Measurements from ENCODE around the gene FXYD2.
A peak's percentile ranks its signal among the peaks of the same experiment; 100 is the strongest.

The FXYD2 gene

DNA sequence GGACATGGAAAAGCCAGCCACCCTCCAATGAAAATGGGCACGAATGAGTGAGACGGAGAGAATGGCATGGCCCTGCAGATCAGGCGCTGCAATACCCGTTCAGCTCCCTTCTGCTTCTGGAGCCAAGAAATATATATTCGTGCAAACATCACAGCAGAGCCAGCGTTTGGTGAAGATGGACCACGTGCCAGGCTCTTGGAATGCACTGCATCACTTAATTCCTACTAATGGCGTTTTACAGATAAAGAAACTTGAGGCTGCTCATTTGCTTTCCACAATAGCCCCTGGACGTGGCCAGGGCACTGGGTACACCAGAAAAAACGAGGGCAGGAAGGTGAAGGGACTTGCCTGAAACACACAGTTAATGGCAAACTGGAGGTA, 1.6 kb upstream of the FXYD2 start:
- no peaks in the 10 kb centered on the region for H3K27me3 Mint-ChIP-seq (ENCODE audit: low read depth)
- no peaks in the 10 kb centered on the region for H3K36me3 Mint-ChIP-seq (ENCODE audit: low read depth)
- DNase-seq (ENCODE audit: low spot score): no peak
- no peak overlapping the region for H3K4me3 Mint-ChIP-seq
- no peaks in the 10 kb centered on the region for H3K9me3 Mint-ChIP-seq
- peak overlapping the region; percentile 26 for H3K27ac Mint-ChIP-seq
- H3K4me1 Mint-ChIP-seq (ENCODE audit: low read depth): peaks cover 28% of the 10 kb centered on the region

DNA sequence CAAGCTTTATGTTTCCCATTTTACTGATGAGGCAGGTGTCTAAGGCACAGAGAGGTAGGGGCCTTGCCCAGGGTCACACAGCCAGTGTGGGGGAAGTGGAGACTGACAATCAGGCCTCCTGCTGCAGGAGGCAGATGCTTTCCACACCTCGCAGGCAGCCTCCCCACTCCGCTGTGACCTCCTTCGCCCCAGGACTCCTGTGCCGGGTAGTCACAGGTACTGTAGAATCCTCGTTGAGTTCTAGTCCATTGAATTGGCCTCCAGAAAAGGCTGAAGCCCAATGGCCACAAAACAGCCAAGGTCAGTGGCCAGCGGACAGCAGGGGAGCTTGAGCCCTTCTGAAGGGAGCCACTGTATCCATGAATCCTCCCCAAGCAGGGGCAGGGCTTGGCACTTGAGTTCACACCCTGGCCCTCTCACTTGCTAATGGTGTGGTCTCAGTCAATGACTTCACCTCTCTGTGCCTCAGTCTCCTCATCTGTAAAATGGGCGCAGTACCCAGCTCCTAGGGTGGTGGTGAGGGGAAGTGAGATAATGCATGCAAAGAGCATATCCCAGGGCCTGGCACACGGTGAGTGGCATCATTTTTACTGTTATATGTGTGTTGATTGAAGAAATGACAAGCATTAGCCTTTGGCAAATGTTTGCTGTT, 1.1 kb upstream of the FXYD2 start:
- no peak for DNase-seq (ENCODE audit: low spot score)
- H3K4me3 Mint-ChIP-seq: no peak overlapping the region
- H3K9me3 Mint-ChIP-seq: no peaks in the 10 kb centered on the region
- H3K4me1 Mint-ChIP-seq (ENCODE audit: low read depth): peaks cover 23% of the 10 kb centered on the region
- H3K27ac Mint-ChIP-seq: peak overlapping the region; percentile 26
- H3K27me3 Mint-ChIP-seq (ENCODE audit: low read depth): no peaks in the 10 kb centered on the region
- H3K36me3 Mint-ChIP-seq (ENCODE audit: low read depth): no peaks in the 10 kb centered on the region

DNA sequence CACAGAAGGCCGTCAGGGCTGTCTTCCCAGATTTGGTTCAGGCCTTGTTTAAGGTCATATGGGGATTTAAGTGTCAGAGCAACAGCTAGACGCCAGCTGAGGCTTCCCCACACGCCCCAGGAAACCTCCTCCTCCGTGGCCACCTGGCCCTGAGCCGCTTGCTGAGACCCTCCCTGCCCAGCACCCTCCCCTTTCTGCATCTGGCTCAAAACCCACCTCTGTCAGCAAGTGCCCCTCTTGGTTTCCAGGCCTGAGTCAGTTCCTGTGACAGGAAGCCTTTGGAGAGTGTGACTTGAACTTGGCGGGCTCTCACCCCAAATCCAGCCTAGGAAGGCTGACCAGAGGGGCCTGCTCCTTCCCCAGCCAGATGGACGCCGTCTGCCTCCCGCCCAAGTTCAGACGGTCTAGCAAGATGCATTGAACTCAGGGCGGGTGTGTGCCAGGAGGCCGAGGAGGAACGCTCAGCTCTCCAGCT, 561 bp downstream of the FXYD2 start:
- Mint-ChIP-seq H3K4me1 (ENCODE audit: low read depth) (peaks cover 21% of the 10 kb centered on the region), H3K9me3 (no peaks in the 10 kb centered on the region), H3K36me3 (ENCODE audit: low read depth) (no peaks in the 10 kb centered on the region), H3K27ac (no peak overlapping the region), H3K27me3 (ENCODE audit: low read depth) (no peaks in the 10 kb centered on the region), H3K4me3 (no peak overlapping the region)
- DNase-seq (ENCODE audit: low spot score): no peak

DNA sequence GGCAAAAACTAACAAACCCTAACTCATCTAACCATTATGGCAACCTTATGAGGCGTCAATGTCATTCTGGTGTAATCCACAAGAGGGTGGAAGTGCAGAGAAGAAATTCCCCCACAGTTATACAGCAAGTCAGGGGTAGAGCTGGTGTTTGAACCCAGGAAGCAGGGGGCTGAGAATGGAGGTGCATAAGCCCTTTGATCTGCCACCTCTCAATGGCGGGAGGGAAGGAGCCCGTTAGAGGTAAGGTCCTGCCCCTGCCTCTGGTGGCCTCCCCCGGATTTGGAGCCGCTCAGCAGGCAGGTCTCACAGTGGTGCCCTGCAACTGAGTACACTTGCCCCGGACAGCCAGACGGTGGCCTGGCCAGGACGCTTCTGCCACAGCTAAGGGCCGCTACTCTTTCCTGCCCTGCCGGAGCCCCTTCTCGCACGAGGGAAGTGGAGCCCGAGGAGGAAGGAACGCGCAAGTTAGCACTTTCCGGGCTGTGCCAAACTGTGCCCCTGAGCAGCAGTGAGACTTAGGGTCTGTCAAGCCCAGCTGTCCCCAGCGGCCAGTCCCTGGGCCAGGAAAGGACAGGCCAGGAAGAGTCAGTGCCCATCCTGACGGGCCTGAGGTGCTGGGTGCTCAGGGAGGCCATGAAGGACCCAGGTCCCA, 1.1 kb downstream of the FXYD2 start:
- H3K27me3 Mint-ChIP-seq (ENCODE audit: low read depth): no peaks in the 10 kb centered on the region
- H3K4me3 Mint-ChIP-seq: no peak overlapping the region
- no peaks in the 10 kb centered on the region for H3K36me3 Mint-ChIP-seq (ENCODE audit: low read depth)
- no peaks in the 10 kb centered on the region for H3K9me3 Mint-ChIP-seq
- no peak for DNase-seq (ENCODE audit: low spot score)
- peaks cover 20% of the 10 kb centered on the region for H3K4me1 Mint-ChIP-seq (ENCODE audit: low read depth)
- no peak overlapping the region for H3K27ac Mint-ChIP-seq

DNA sequence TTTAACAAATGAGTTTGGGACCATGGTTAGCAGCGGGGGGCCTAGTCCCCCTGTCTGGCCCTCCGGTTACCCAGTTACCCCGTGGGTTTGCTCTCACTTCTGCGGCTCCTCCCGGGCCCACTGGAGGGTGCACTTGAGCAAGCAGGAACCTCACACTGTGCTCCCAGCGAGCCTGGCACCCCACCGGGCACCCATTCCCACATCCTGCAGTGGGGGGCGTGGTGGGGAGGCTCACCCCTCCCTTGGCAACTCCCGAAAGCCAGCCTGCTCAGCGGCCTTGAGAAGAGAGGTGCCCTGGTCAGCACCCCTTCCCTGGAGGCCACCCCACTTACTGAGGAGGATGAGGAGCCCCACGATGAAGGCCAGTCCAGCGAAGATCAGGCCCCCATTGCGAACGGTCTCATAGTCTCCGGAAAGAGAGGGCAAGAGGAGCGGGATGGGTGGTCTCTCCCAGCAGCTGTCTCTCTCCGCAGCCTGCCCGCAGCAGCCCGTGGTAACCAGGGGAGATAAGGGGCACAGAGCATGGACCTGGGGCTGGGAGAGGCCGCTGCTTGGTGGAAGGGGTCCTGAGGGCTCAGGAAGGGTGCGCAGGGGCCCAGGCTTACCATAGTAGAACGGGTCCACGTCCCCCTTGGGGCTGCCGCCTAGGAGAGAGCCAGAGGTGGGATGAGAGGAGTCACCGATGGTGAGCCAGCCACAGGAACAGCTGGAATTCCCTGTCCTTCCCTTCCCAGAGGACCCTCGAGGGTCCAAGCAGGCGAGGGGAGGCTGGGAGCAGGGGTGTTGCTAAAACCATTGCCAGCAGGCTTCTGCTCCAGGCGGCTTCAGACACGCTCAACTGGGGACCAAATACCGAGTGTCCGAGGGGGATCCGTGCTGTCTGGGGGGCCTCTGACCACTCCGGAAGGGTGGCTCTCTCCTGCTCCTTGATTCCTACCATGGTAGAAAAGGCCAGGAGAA, 2.2 kb downstream of the FXYD2 start:
- no peak overlapping the region for H3K4me3 Mint-ChIP-seq
- H3K27me3 Mint-ChIP-seq (ENCODE audit: low read depth): no peaks in the 10 kb centered on the region
- H3K36me3 Mint-ChIP-seq (ENCODE audit: low read depth): no peaks in the 10 kb centered on the region
- no peaks in the 10 kb centered on the region for H3K9me3 Mint-ChIP-seq
- no peak for DNase-seq (ENCODE audit: low spot score)
- peaks cover 25% of the 10 kb centered on the region for H3K4me1 Mint-ChIP-seq (ENCODE audit: low read depth)
- H3K27ac Mint-ChIP-seq: no peak overlapping the region

DNA sequence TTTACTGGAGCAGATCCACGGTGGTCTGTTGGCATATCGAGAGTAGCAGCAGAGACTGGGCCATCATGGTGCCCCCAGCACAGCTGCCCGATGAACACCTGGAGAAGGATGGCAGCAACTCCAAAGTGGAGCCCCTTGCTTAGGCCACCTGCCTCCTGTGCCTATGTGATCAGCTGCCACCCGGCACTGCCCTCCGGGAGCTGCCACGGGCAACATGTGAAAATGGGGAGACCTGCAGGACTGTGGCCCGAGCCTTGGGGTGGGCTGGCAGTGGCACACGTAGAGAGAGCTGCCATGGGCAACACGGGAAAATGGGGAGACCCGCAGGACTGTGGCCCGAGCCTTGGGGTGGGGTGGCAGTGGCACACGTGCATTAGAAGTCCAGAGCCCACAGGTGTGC, 3.1 kb downstream of the FXYD2 start:
- Mint-ChIP-seq H3K9me3 (no peaks in the 10 kb centered on the region), H3K36me3 (ENCODE audit: low read depth) (no peaks in the 10 kb centered on the region), H3K27me3 (ENCODE audit: low read depth) (no peaks in the 10 kb centered on the region), H3K4me1 (ENCODE audit: low read depth) (peaks cover 29% of the 10 kb centered on the region), H3K27ac (no peak overlapping the region), H3K4me3 (no peak overlapping the region)
- no peak for DNase-seq (ENCODE audit: low spot score)

DNA sequence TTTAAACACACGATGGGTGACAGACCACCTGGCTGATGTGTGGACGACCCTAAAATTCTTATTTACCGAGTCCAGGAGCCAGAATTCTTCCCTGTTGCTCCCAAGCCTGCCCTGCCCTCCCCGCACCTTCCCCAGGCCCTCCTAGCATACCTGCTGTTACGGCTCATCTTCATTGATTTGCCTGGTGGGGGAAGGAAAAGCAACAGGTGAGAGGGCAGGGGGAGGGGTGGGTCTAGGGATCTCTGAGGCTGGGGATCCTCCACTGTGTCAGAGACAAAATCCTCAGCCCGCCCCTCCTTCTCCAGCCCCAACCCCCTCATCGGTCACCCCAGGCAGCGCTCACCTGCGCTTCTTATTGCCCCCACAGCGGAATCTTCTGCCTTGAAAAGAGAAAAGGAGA, 4.0 kb downstream of the FXYD2 start:
- Mint-ChIP-seq H3K4me1 (ENCODE audit: low read depth) (peaks cover 36% of the 10 kb centered on the region), H3K4me3 (no peak overlapping the region), H3K36me3 (ENCODE audit: low read depth) (no peaks in the 10 kb centered on the region), H3K27me3 (ENCODE audit: low read depth) (no peaks in the 10 kb centered on the region), H3K9me3 (no peaks in the 10 kb centered on the region), H3K27ac (no peak overlapping the region)
- no peak for DNase-seq (ENCODE audit: low spot score)

DNA sequence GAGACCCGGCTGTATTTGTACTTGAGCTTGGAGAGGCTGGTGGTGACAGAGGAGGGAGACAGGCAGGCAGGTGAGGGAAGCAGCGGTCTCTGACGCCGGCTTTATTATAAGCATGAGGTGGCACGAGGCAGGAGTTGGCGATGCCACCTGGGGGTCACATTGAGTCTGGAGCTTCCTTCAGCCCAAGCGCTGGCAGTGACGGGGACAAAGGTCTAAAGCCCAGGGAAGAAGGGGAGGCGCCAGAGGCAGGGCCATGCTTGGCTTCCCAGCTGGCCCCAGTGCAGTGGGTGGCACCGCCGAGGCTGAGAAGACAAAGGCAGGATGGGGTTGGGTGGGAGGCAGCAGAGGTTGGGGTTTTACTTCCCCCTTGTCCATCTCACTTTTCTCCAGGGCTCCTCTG, 4.5 kb downstream of the FXYD2 start:
- no peaks in the 10 kb centered on the region for H3K36me3 Mint-ChIP-seq (ENCODE audit: low read depth)
- no peak overlapping the region for H3K27ac Mint-ChIP-seq
- H3K4me3 Mint-ChIP-seq: no peak overlapping the region
- DNase-seq (ENCODE audit: low spot score): no peak
- no peaks in the 10 kb centered on the region for H3K27me3 Mint-ChIP-seq (ENCODE audit: low read depth)
- peaks cover 40% of the 10 kb centered on the region for H3K4me1 Mint-ChIP-seq (ENCODE audit: low read depth)
- H3K9me3 Mint-ChIP-seq: no peaks in the 10 kb centered on the region

DNA sequence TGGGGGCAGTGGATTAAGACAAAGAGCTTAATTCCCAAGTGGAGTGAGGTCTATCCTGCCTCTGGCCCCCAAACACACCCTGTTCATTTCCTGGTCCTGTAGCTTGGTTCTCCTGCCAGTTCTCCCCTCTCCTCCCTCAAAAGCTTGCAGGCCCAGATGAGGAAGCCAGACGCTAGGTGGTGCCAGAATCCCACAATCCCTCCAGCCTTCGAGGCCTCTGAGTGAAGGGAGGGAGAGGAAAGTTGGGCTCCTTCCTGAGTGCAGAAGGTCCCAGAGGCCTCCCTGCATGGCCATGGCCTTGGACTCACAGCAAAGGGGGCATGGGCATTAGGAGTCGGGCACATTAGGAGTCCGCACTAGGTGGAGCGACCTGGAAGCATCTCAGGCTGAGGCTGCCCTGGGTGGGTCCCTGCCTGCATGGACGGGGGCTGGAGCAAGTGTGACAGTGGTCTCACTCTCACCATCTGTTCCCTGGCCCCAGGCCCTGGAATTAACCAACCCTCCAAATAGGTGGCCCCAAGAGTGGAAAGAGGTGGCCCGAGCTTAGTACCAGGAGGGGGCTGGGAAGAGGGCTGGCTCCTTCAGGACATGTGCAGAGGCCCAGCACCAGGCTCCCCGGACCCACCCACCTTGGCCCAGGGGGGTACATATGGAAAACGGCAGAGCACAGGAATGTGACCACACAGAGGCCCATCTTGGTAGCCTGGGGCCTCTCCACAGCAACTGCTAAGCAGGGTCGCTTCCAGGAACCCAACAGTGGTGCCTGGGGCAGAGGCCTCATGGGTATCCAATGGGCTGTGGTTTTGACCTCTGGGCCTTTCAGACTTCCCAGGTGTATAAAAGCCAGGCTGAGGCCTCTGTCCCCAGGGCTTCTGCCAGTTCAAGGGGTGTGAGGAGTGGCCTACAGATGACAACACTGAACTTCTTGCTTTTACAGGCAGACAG, 5.2 kb downstream of the FXYD2 start:
- Mint-ChIP-seq H3K9me3 (no peaks in the 10 kb centered on the region), H3K4me1 (ENCODE audit: low read depth) (peaks cover 45% of the 10 kb centered on the region), H3K4me3 (no peak overlapping the region), H3K27me3 (ENCODE audit: low read depth) (no peaks in the 10 kb centered on the region), H3K27ac (no peak overlapping the region), H3K36me3 (ENCODE audit: low read depth) (no peaks in the 10 kb centered on the region)
- no peak for DNase-seq (ENCODE audit: low spot score)

DNA sequence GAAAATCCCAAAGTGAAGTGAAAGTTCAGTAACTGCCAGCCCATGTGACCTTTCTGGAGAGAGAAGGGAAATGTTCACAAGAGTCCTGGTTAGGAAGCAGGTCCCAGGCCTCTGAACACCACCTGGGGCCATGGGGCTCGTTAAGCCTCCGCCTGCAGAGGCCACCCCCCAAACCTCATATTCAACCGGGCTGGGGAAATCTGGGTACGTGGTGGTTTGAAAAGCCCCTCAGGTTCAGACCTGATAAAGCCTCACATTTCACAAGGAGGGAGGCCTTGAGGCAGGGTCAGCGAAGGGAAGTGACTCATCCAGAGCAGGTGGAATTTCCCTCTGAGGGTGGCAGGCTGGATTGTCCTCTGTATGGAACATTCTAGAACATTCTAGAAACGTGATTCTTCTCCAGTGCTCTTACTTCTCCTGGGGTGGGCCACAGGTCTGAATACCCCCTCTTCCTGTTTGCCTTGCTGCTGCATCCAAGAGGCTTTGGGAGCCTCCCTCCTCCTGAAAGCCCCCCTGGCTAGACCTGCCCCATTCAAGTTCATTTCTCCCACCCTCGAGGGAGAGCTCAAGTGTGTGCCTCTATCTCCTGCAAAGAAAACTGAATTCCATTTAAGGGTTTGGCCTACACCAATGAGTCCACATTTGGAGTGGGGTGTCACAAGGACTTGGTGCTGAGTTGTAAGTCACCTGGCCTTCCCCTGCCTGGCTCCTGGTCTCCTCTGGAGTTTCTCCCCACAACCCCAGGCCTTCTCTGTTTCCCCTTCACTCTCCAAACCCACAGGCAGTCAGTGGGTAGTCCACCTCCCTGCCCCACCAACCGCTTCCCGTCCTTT, 6.3 kb downstream of the FXYD2 start:
- no peaks in the 10 kb centered on the region for H3K9me3 Mint-ChIP-seq
- peak; percentile 74 for DNase-seq (ENCODE audit: low spot score)
- no peak overlapping the region for H3K4me3 Mint-ChIP-seq
- H3K4me1 Mint-ChIP-seq (ENCODE audit: low read depth): peaks cover 48% of the 10 kb centered on the region
- H3K27ac Mint-ChIP-seq: peak overlapping the region; percentile 94
- no peaks in the 10 kb centered on the region for H3K27me3 Mint-ChIP-seq (ENCODE audit: low read depth)
- no peaks in the 10 kb centered on the region for H3K36me3 Mint-ChIP-seq (ENCODE audit: low read depth)

DNA sequence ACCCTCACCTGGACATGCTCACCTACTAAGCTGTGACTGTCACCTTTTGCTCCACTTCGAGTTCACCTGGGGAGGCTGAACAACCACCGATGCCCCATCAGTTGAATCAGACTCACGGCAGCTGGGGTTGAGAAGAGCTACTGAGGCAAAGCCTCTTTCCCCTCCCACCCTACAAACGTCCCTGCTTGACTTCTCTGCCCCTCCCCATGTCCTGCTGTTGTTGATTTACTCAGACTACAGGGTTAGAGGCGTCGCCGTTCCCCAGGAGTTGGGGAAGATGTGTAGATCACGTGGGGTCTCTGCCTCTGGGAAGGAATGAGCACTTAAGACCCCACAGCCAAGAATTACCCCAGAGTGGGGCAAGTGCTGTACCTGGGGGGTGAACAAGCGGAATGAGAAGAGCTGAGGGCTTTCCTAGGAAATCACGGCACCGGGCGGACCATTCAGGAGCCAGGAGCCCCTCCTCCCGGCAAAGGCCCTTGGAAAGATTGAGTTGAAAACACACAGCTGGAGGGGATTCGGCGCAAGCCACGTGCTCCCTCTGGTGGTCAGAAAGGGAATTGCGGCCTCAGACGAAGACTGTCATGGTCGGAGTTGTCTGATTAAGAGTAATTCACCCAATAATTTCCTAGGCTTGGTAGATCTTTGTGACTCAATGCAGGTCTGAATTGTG, 7.0 kb downstream of the FXYD2 start:
- peak; percentile 86 for DNase-seq (ENCODE audit: low spot score)
- Mint-ChIP-seq H3K9me3 (no peaks in the 10 kb centered on the region), H3K27me3 (ENCODE audit: low read depth) (no peaks in the 10 kb centered on the region), H3K4me3 (peak overlapping the region; percentile 59), H3K36me3 (ENCODE audit: low read depth) (no peaks in the 10 kb centered on the region), H3K27ac (peak overlapping the region; percentile 94), H3K4me1 (ENCODE audit: low read depth) (peaks cover 45% of the 10 kb centered on the region)

DNA sequence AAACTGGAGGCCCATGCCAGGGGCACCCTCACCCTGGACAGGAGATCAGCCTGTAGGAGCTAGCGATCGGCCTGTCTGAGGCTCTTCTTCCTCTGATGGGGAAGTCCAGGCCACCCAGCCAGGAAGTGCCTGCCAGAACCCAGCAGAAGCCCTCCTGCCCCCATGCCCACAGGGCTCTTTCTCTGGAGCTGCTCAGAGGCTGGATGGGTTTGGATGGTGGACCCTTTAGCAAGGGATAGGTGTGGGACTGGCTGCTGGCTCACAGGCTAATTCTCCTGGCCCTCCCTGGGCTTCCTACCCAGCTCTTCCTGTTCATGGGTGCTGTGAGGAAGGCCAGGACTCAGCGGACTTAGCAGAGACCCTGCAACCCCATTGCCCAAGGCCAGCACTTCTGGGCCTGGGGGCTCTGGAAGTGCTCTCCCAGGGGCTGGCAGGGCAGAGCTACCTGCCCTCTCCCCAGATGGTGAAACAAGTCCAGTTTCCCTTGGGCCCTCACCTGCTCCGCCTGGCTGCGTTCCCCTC, 7.6 kb downstream of the FXYD2 start:
- no peaks in the 10 kb centered on the region for H3K27me3 Mint-ChIP-seq (ENCODE audit: low read depth)
- H3K9me3 Mint-ChIP-seq: no peaks in the 10 kb centered on the region
- peak overlapping the region; percentile 94 for H3K27ac Mint-ChIP-seq
- H3K4me3 Mint-ChIP-seq: peak overlapping the region; percentile 59
- peaks cover 45% of the 10 kb centered on the region for H3K4me1 Mint-ChIP-seq (ENCODE audit: low read depth)
- no peaks in the 10 kb centered on the region for H3K36me3 Mint-ChIP-seq (ENCODE audit: low read depth)
- DNase-seq (ENCODE audit: low spot score): no peak

Measured in T-helper 2 cell treated with Interferon-gamma antibody and Interleukin-4, amounts not matched to agents 5 μg/mL and 100 μg/mL, for 36 hours (primary cell).